ENCODE results near the gene TNK2.

Gene TNK2

GRCh38 chr3:195860456-195860855, 47.9 kb downstream of the TNK2 start:
- intact Hi-C loops (cut with DNase I; ENCODE audit: low total_unique reads), result no loop called here
- H3K4me1 ChIP-seq, result peaks cover 0 to 20% (median 14%) of the 10 kb centered on the region in 4 donors
- no peak for TF ChIP-seq CTCF (IDR thresholded peaks at IDR 0.05)
- DNase-seq, result no peak
- no peaks in the 10 kb centered on the region for H3K9me3 ChIP-seq
- no peak overlapping the region for H3K4me3 ChIP-seq
- no peak overlapping the region for H3K27ac ChIP-seq
- H3K27me3 ChIP-seq, result no peaks in the 10 kb centered on the region
- peaks cover 0 to 2% (median 0%) of the 10 kb centered on the region in 3 donors for H3K36me3 ChIP-seq

- Histone ChIP-seq H3K9me3 (no peaks in the 10 kb centered on the region), H3K36me3 (no peaks in the 10 kb centered on the region), H3K4me3 (peak overlapping the region; percentile 13 to 23), H3K27ac (no peak overlapping the region), H3K27me3 (no peaks in the 10 kb centered on the region), H3K4me1 (peaks cover 0 to 20% (median 14%) of the 10 kb centered on the region in 4 donors)
- TF ChIP-seq CTCF (IDR thresholded peaks at IDR 0.05), result no peak
- intact Hi-C loops (cut with DNase I; ENCODE audit: low total_unique reads), result no loop called here
- DNase-seq, result no peak
These were observed 48.4 kb downstream of the TNK2 start for GRCh38 chr3:195859846-195860411.

- no peaks in the 10 kb centered on the region for H3K9me3 ChIP-seq
- peak; percentile 95 to 97 for TF ChIP-seq CTCF (IDR thresholded peaks at IDR 0.05)
- H3K27ac ChIP-seq, result no peak overlapping the region
- peak overlapping the region; percentile 13 to 23 for H3K4me3 ChIP-seq
- H3K4me1 ChIP-seq, result peaks cover 0 to 20% (median 14%) of the 10 kb centered on the region in 4 donors
- H3K36me3 ChIP-seq, result no peaks in the 10 kb centered on the region
- intact Hi-C loops (cut with DNase I; ENCODE audit: low total_unique reads), result no loop called here
- DNase-seq, result peak; percentile 75 to 84
- no peaks in the 10 kb centered on the region for H3K27me3 ChIP-seq
These were observed 49.1 kb downstream of the TNK2 start for GRCh38 chr3:195859061-195859845.

GRCh38 chr3:195856410-195857084, 51.8 kb downstream of the TNK2 start:
- no peaks in the 10 kb centered on the region for H3K36me3 ChIP-seq
- no peak for TF ChIP-seq CTCF (IDR thresholded peaks at IDR 0.05)
- H3K27ac ChIP-seq, result no peak overlapping the region
- no peak overlapping the region for H3K4me3 ChIP-seq
- peaks cover 0 to 6% (median 2%) of the 10 kb centered on the region in 4 donors for H3K4me1 ChIP-seq
- H3K9me3 ChIP-seq, result no peaks in the 10 kb centered on the region
- H3K27me3 ChIP-seq, result peaks cover 0 to 16% of the 10 kb centered on the region in 2 donors
- no peak for DNase-seq
- intact Hi-C loops (cut with DNase I; ENCODE audit: low total_unique reads), result no loop called here

- no peak for TF ChIP-seq CTCF (IDR thresholded peaks at IDR 0.05)
- Histone ChIP-seq H3K27me3 (peaks cover 0 to 16% of the 10 kb centered on the region in 2 donors), H3K27ac (no peak overlapping the region), H3K36me3 (no peaks in the 10 kb centered on the region), H3K4me1 (peaks cover 0 to 6% (median 2%) of the 10 kb centered on the region in 4 donors), H3K4me3 (no peak overlapping the region), H3K9me3 (no peaks in the 10 kb centered on the region)
- no peak for DNase-seq
- intact Hi-C loops (cut with DNase I; ENCODE audit: low total_unique reads), result no loop called here
These were observed 52.6 kb downstream of the TNK2 start for GRCh38 chr3:195855471-195856409.

Measured in tibial artery (tissue), 4 donors.